H9 (cell line): ENCODE results near the gene FARS2. TPM values are rescaled to one million over a fixed set of nuclear protein-coding genes. Genes with fewer than 3 reads are reported as not detected.

Experiments used
- DNase-seq: peaks from one replicate; pipeline ENCODE4 v3.0.0-alpha.2; 2017
- H2AFZ ChIP-seq: one replicate; pipeline ENCODE4 v1.6.1; 2013; ENCODE audit warnings: mild to moderate bottlenecking, low read length, control low read depth, moderate library complexity
- H2AK5ac ChIP-seq: 2 replicates; pipeline ENCODE4 v1.6.1; 2013; ENCODE audit warnings: low read length, control low read depth, mixed read lengths; ENCODE audit not compliant: insufficient read length
- H2BK120ac ChIP-seq: one replicate; pipeline ENCODE4 v1.6.1; 2013; ENCODE audit warnings: low read depth, mild to moderate bottlenecking, low read length, control low read depth, inconsistent platforms; ENCODE audit not compliant: poor library complexity, severe bottlenecking
- H2BK12ac ChIP-seq: 2 replicates; pipeline ENCODE4 v1.6.1; 2013; ENCODE audit warnings: low read length, control low read depth, mixed read lengths, low read depth; ENCODE audit not compliant: insufficient read length
- H2BK15ac ChIP-seq: 2 replicates; pipeline ENCODE4 v1.6.1; 2013; ENCODE audit warnings: low read depth, low read length, control low read depth
- H2BK20ac ChIP-seq: one replicate; pipeline ENCODE4 v1.6.1; 2013; ENCODE audit warnings: low read depth, mild to moderate bottlenecking, low read length, control low read depth, inconsistent platforms; ENCODE audit not compliant: poor library complexity, severe bottlenecking
- H2BK5ac ChIP-seq: 2 replicates; pipeline ENCODE4 v1.6.1; 2013; ENCODE audit warnings: low read length, control low read depth, mixed read lengths; ENCODE audit not compliant: insufficient read length
- H3K14ac ChIP-seq: 2 replicates; pipeline ENCODE4 v1.6.1; 2013; ENCODE audit warnings: low read length, control low read depth; ENCODE audit not compliant: insufficient read depth
- H3K18ac ChIP-seq: 2 replicates; pipeline ENCODE4 v1.6.1; 2013; ENCODE audit warnings: low read depth, mild to moderate bottlenecking, mixed read lengths, low read length, control low read depth; ENCODE audit not compliant: insufficient read length
- H3K23ac ChIP-seq: 2 replicates; pipeline ENCODE4 v1.6.1; 2013; ENCODE audit warnings: low read length, control low read depth, mixed read lengths, low read depth; ENCODE audit not compliant: insufficient read length
- H3K23me2 ChIP-seq: 2 replicates; pipeline ENCODE4 v1.6.1; 2013; ENCODE audit warnings: low read depth, mild to moderate bottlenecking, mixed read lengths, low read length, control low read depth; ENCODE audit not compliant: insufficient read length, poor library complexity, severe bottlenecking
- H3K27ac ChIP-seq: 2 replicates; pipeline ENCODE4 v1.5.1; 2013; ENCODE audit warnings: low read length, control low read depth, mixed read lengths, low read depth; ENCODE audit not compliant: insufficient read length
- H3K27me3 ChIP-seq: 2 replicates; pipeline ENCODE4 v1.6.1; 2013; ENCODE audit warnings: low read length, control low read depth, inconsistent platforms; ENCODE audit not compliant: insufficient read depth
- H3K4ac ChIP-seq: 2 replicates; pipeline ENCODE4 v1.6.1; 2013; ENCODE audit warnings: low read depth, mild to moderate bottlenecking, control low read depth, inconsistent platforms, low read length, moderate library complexity
- H3K4me1 ChIP-seq: 2 replicates; pipeline ENCODE4 v1.6.1; 2013; ENCODE audit warnings: low read length, control low read depth, inconsistent platforms; ENCODE audit not compliant: insufficient read depth
- H3K4me2 ChIP-seq: 2 replicates; pipeline ENCODE4 v1.6.1; 2013; ENCODE audit warnings: low read length, control low read depth, mixed read lengths; ENCODE audit not compliant: insufficient read length, insufficient read depth
- H3K56ac ChIP-seq: 2 replicates; pipeline ENCODE4 v1.6.1; 2013; ENCODE audit warnings: low read depth, mild to moderate bottlenecking, mixed read lengths, low read length, control low read depth; ENCODE audit not compliant: insufficient read length
- H3K79me1 ChIP-seq: 2 replicates; pipeline ENCODE4 v1.6.1; 2013; ENCODE audit warnings: low read depth, mild to moderate bottlenecking, moderate library complexity, low read length, control low read depth, inconsistent platforms; ENCODE audit not compliant: insufficient read depth, poor library complexity, severe bottlenecking
- H3K79me2 ChIP-seq: 2 replicates; pipeline ENCODE4 v1.6.1; 2013; ENCODE audit warnings: low read length, control low read depth, inconsistent platforms; ENCODE audit not compliant: insufficient read depth
- H3K9ac ChIP-seq: 2 replicates; pipeline ENCODE4 v1.6.1; 2013; ENCODE audit warnings: low read length, control low read depth, mixed read lengths; ENCODE audit not compliant: insufficient read length; ENCODE audit errors: extremely low read depth
- H3K9me3 ChIP-seq: one replicate; pipeline ENCODE4 v1.6.1; 2013; ENCODE audit warnings: low read depth, low read length, inconsistent platforms; ENCODE audit not compliant: control insufficient read depth
- H3T11ph ChIP-seq: one replicate; pipeline ENCODE4 v1.6.1; 2013; ENCODE audit warnings: mild to moderate bottlenecking, low read length, control low read depth, inconsistent platforms
- H4K20me1 ChIP-seq: one replicate; pipeline ENCODE4 v1.6.1; 2013; ENCODE audit not compliant: control insufficient read depth, insufficient read length, insufficient read depth
- H4K5ac ChIP-seq: 2 replicates; pipeline ENCODE4 v1.6.1; 2013; ENCODE audit warnings: low read depth, mild to moderate bottlenecking, mixed read lengths, low read length, control low read depth; ENCODE audit not compliant: insufficient read length
- H4K8ac ChIP-seq: replicated peaks from 2 replicates; pipeline ENCODE4 v1.6.1; 2013; ENCODE audit warnings: low read length, control low read depth, mixed read lengths, low read depth; ENCODE audit not compliant: insufficient read length
- H4K91ac ChIP-seq: 2 replicates; pipeline ENCODE4 v1.6.1; 2013; ENCODE audit warnings: low read depth, mild to moderate bottlenecking, moderate library complexity, mixed read lengths, low read length, control low read depth; ENCODE audit not compliant: insufficient read length
- H3K27ac Mint-ChIP-seq, 3 experiments: 2 replicates in 2 of 3; 3 replicates in 1 of 3; pipeline ENCODE4 v1.8.0; 2020 to 2021; ENCODE audit warnings: mixed read lengths in 3 of 3, mild to moderate bottlenecking in 1 of 3, moderate library complexity in 1 of 3
- H3K27me3 Mint-ChIP-seq: 2 replicates; pipeline ENCODE4 v1.8.0; 2021; ENCODE audit warnings: low read depth, mild to moderate bottlenecking, moderate library complexity, mixed read lengths
- H3K36me3 Mint-ChIP-seq, 3 experiments: 2 replicates in 2 of 3; 3 replicates in 1 of 3; pipeline ENCODE4 v1.8.0; 2020 to 2021; ENCODE audit warnings: low read depth in 3 of 3, mixed read lengths in 3 of 3; ENCODE audit not compliant: insufficient read depth in 1 of 3
- H3K4me1 Mint-ChIP-seq, 2 experiments: 2 replicates each; pipeline ENCODE4 v1.8.0; 2020; ENCODE audit warnings: mixed read lengths in 2 of 2
- H3K4me3 Mint-ChIP-seq, 2 experiments: 2 replicates in 1 of 2; 3 replicates in 1 of 2; pipeline ENCODE4 v1.8.0; 2020 to 2021; ENCODE audit warnings: mild to moderate bottlenecking in 2 of 2, mixed read lengths in 2 of 2, moderate library complexity in 1 of 2
- H3K9me3 Mint-ChIP-seq, 2 experiments: 2 replicates in 1 of 2; 3 replicates in 1 of 2; pipeline ENCODE4 v1.8.0; 2020; ENCODE audit warnings: mild to moderate bottlenecking in 2 of 2, mixed read lengths in 2 of 2, moderate library complexity in 1 of 2
- WGBS: extraction: QIAGEN DNeasy Blood & Tissue Kit; methylation state at CpG from one replicate; pipeline ENCODE4 v1.1.7; 2013; ENCODE audit warnings: missing lambda C conversion rate, low lambda C conversion rate, mixed read lengths; ENCODE audit not compliant: insufficient read length; ENCODE audit errors: extremely low coverage; 5-methylcytosine and 5-hydroxymethylcytosine counted together
- total RNA-seq: library from RNA; stranded (reverse); gene quantifications from 2 replicates; pipeline ENCODE4 v1.2.1, GENCODE V29; 2021
- TF ChIP-seq, protein P1 (sequence below): fragments of 200-600 bp; sonication (generic); conservative IDR thresholded peaks from 3 replicates; pipeline ENCODE4 v1.8.0; 2021; ENCODE audit warnings: antibody characterized with exemption, mild to moderate bottlenecking

FARS2 gene
- total RNA-seq, 1 experiment from 2014 or later: 8.5 TPM

DNA sequence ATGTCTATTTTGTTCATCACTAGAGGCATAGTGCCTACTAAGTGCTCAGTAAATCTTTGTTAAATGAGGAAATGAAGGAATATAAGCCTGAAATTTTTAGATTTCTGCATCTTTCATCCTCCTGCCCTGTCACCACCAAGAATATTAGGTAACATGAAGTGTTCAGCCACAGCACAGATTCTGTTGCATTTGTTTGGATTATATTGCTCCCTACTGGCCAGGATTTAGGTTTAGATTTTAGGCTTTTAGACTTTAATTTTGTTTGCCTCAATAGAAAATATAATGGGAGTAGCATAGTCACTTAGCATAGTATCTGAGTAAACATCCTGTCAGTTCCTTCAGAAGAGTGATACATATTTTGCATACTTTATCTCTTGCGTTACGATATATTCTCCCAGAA, 14.2 kb downstream of the FARS2 start:
- no peak overlapping the region for H2AFZ ChIP-seq
- H2BK5ac ChIP-seq: no peak overlapping the region
- no peak overlapping the region for H3K56ac ChIP-seq
- H3K27ac ChIP-seq: no peak overlapping the region
- DNase-seq: no peak
- TF ChIP-seq, protein P1, sequence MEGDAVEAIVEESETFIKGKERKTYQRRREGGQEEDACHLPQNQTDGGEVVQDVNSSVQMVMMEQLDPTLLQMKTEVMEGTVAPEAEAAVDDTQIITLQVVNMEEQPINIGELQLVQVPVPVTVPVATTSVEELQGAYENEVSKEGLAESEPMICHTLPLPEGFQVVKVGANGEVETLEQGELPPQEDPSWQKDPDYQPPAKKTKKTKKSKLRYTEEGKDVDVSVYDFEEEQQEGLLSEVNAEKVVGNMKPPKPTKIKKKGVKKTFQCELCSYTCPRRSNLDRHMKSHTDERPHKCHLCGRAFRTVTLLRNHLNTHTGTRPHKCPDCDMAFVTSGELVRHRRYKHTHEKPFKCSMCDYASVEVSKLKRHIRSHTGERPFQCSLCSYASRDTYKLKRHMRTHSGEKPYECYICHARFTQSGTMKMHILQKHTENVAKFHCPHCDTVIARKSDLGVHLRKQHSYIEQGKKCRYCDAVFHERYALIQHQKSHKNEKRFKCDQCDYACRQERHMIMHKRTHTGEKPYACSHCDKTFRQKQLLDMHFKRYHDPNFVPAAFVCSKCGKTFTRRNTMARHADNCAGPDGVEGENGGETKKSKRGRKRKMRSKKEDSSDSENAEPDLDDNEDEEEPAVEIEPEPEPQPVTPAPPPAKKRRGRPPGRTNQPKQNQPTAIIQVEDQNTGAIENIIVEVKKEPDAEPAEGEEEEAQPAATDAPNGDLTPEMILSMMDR: no peak
- no CpG with 5 or more reads among the region's 2 CpGs for WGBS
- H4K5ac ChIP-seq: no peak overlapping the region
- H3K23me2 ChIP-seq: no peaks in the 10 kb centered on the region
- H3K4me3 Mint-ChIP-seq: no peak overlapping the region
- H3K79me1 ChIP-seq: peaks cover 5% of the 10 kb centered on the region
- no peaks in the 10 kb centered on the region for H3K27me3 Mint-ChIP-seq
- no peak overlapping the region for H2BK20ac ChIP-seq
- no peak overlapping the region for H3K9ac ChIP-seq
- H3K4me1 Mint-ChIP-seq: peaks cover 15 to 21% of the 10 kb centered on the region in 2 experiments
- H3K4ac ChIP-seq: no peak overlapping the region
- H3K4me1 ChIP-seq: peaks cover 2% of the 10 kb centered on the region; the same call in 1 of the 2 replicates
- H3K9me3 ChIP-seq: no peaks in the 10 kb centered on the region
- H2BK120ac ChIP-seq: no peak overlapping the region
- no peaks in the 10 kb centered on the region for H3K36me3 Mint-ChIP-seq
- H4K91ac ChIP-seq: no peak overlapping the region
- H4K20me1 ChIP-seq: no peaks in the 10 kb centered on the region
- no peak overlapping the region for H2BK15ac ChIP-seq
- H3K14ac ChIP-seq: no peak overlapping the region
- no peaks in the 10 kb centered on the region for H3K27me3 ChIP-seq
- H3K23ac ChIP-seq: no peak overlapping the region
- H3K79me2 ChIP-seq: no peaks in the 10 kb centered on the region
- H4K8ac ChIP-seq: no peak overlapping the region
- H3T11ph ChIP-seq: no peak overlapping the region
- no peak overlapping the region for H3K4me2 ChIP-seq
- no peak overlapping the region for H3K18ac ChIP-seq
- H3K27ac Mint-ChIP-seq: no peak overlapping the region
- no peak overlapping the region for H2BK12ac ChIP-seq
- no peaks in the 10 kb centered on the region for H3K9me3 Mint-ChIP-seq
- H2AK5ac ChIP-seq: no peak overlapping the region
